ENCODE results near the gene ADGRL3.

- TF ChIP-seq CTCF (IDR thresholded peaks at IDR 0.05; ENCODE audit: low read depth, low read length, missing input control) (no peak), JUND (IDR thresholded peaks at IDR 0.05) (no peak), MAX (IDR thresholded peaks at IDR 0.05) (no peak), SP1 (IDR thresholded peaks at IDR 0.05) (no peak), RAD21 (IDR thresholded peaks at IDR 0.05) (no peak), ATF3 (IDR thresholded peaks at IDR 0.05) (no peak)
Measured at GRCh38 chr4:61408861-61409260, 208.7 kb downstream of the ADGRL3 start.

All from liver (tissue), 3 donors.